Psoas muscle (tissue), 8 donors: ENCODE results near the gene CTSD. TPM values are rescaled to one million over a fixed set of nuclear protein-coding genes. Genes with fewer than 3 reads are reported as not detected.

Source experiments
- ATAC-seq, 4 donors: fragments of 200-7000 bp; cut with Tn5 transposase; one replicate each; pipeline ENCODE4 v1.9.1; 2020; ENCODE audit warnings: moderate library complexity in 3 of 4, mild to moderate bottlenecking in 2 of 4
- DNase-seq, 2 donors: peaks; one replicate each; pipeline ENCODE4 v3.0.0-alpha.2; 2020
- H3K27ac ChIP-seq: fragments of 200-600 bp; one replicate; pipeline ENCODE4 v1.8.0; 2022
- H3K27me3 ChIP-seq, 3 donors: fragments of 200-600 bp in 1 of 3; one replicate each; pipeline versions ENCODE4 v1.6.1 to v1.8.0; 2013 to 2022; ENCODE audit warnings: low read length in 2 of 3, mild to moderate bottlenecking in 2 of 3, moderate library complexity in 1 of 3; ENCODE audit not compliant: insufficient read depth in 3 of 3
- H3K36me3 ChIP-seq, 2 donors: fragments of 200-600 bp in 1 of 2; one replicate each; pipeline versions ENCODE4 v1.6.1 to v1.8.0; 2013 to 2022; ENCODE audit warnings: low read depth in 1 of 2, mild to moderate bottlenecking in 1 of 2, moderate library complexity in 1 of 2; ENCODE audit not compliant: insufficient read depth in 1 of 2
- H3K4me1 ChIP-seq: fragments of 200-600 bp; one replicate; pipeline ENCODE4 v1.8.0; 2022
- H3K4me3 ChIP-seq: fragments of 200-600 bp; one replicate; pipeline ENCODE4 v1.8.0; 2022; ENCODE audit warnings: mild to moderate bottlenecking
- H3K9me3 ChIP-seq: fragments of 200-600 bp; one replicate; pipeline ENCODE4 v1.8.0; 2022
- CTCF ChIP-seq: fragments of 200-600 bp; IDR thresholded peaks from one replicate; pipeline ENCODE4 v1.8.0; 2022; ENCODE audit warnings: antibody characterized with exemption
- WGBS, 3 donors: extraction: QIAGEN DNeasy Blood & Tissue Kit; methylation state at CpG; one replicate each; pipeline versions ENCODE4 v1.1.6 to v1.1.7; 2013; 5-methylcytosine and 5-hydroxymethylcytosine counted together
- intact Hi-C, 2 donors: fragments of 100-400 bp; cut with DNase I; formaldehyde crosslinking; loops; one replicate each; pipeline versions ENCODE4 v1.11.0 to v1.14.2; 2022
- polyA plus RNA-seq, 3 donors: library from polyadenylated mRNA; stranded (reverse); fragments of 200-250 nt; gene quantifications; one replicate each; pipeline ENCODE4 v1.2.3, GENCODE V29; 2013
- total RNA-seq, 4 donors: library from RNA; stranded (reverse); fragmentation: NEBNext Ultra II Directional in 2 of 4; extraction: Animal tissue kit (Norgen Biotek cat#: 25700) in 2 of 4; gene quantifications; one replicate each; pipeline versions ENCODE4 v1.2.1 to v1.2.4, GENCODE V29; 2021 to 2023
- donor health status: healthy with polysubstance abuse.
- donor health status: DM: no; HTN: no; CAD: no; lungs with moderate emphysema.
- donor health status: Bipolar disorder and iron deficiency.
- donor health status: healthy.
- donor health status: DM: yes; HTN: yes; CAD: no.
- donor health status: DM: no; HTN: no; CAD: no.
- donor health status: DM: no; HTN: no; CAD: no.
- donor health status: DM: yes; HTN: yes; CAD: no.

CTSD gene
- total and polyA plus RNA-seq, 7 donors = 343 to 1,317 (median 680) TPM

GRCh38 chr11:1760351-1761109 lies 3.2 kb downstream of the CTSD start:
- 11 to 15% (median 13%) methylated on average over 23 of the region's 23 CpGs for WGBS, 3 donors
- ATAC-seq (peak; percentile 68 to 74 (median 72)), DNase-seq (peak; percentile 91 to 97)
- no peak for TF ChIP-seq CTCF
- intact Hi-C loops = no loop called here
- peak overlapping the region; percentile 100 for H3K4me3 ChIP-seq
- peaks cover 0 to 39% of the 10 kb centered on the region in 2 donors for H3K36me3 ChIP-seq
- no peaks in the 10 kb centered on the region for H3K27me3 ChIP-seq
- peaks cover 72% of the 10 kb centered on the region for H3K4me1 ChIP-seq
- peak overlapping the region; percentile 98 for H3K27ac ChIP-seq
- H3K9me3 ChIP-seq = no peaks in the 10 kb centered on the region

GRCh38 chr11:1759851-1760220 lies 3.9 kb downstream of the CTSD start:
- ATAC-seq (no peak), DNase-seq (peak in 1 of 2 donors; percentile 51)
- Histone ChIP-seq H3K9me3 (no peaks in the 10 kb centered on the region), H3K4me1 (peaks cover 73% of the 10 kb centered on the region), H3K27ac (peak overlapping the region; percentile 98), H3K36me3 (peaks cover 2 to 46% of the 10 kb centered on the region in 2 donors), H3K4me3 (peak overlapping the region; percentile 100), H3K27me3 (no peaks in the 10 kb centered on the region)
- TF ChIP-seq CTCF = no peak
- intact Hi-C loops = no loop called here
- 44 to 70% (median 55%) methylated on average over 5 of the region's 5 CpGs for WGBS, 3 donors

GRCh38 chr11:1759151-1759850 lies 4.4 kb downstream of the CTSD start:
- Histone ChIP-seq H3K36me3 (peaks cover 4 to 50% of the 10 kb centered on the region in 2 donors), H3K27me3 (no peaks in the 10 kb centered on the region), H3K4me3 (peak overlapping the region; percentile 100), H3K9me3 (no peaks in the 10 kb centered on the region), H3K27ac (peak overlapping the region; percentile 98), H3K4me1 (peaks cover 69% of the 10 kb centered on the region)
- intact Hi-C loops = no loop called here
- DNase-seq (peak; percentile 20 to 48), ATAC-seq (no peak)
- no peak for TF ChIP-seq CTCF
- 86 to 91% (median 87%) methylated on average over 21 to 23 of the region's 23 CpGs for WGBS, 3 donors

GRCh38 chr11:1758611-1759150 lies 5.0 kb downstream of the CTSD start:
- peak overlapping the region; percentile 6 for H3K4me3 ChIP-seq
- H3K4me1 ChIP-seq = peaks cover 71% of the 10 kb centered on the region
- DNase-seq = peak in 1 of 2 donors; percentile 12
- no peaks in the 10 kb centered on the region for H3K9me3 ChIP-seq
- TF ChIP-seq CTCF = no peak
- intact Hi-C loops = no loop called here
- WGBS, 3 donors = 88 to 89% (median 88%) methylated on average over 19 to 21 of the region's 21 CpGs
- peaks cover 4 to 54% of the 10 kb centered on the region in 2 donors for H3K36me3 ChIP-seq
- peak overlapping the region; percentile 98 for H3K27ac ChIP-seq
- H3K27me3 ChIP-seq = no peaks in the 10 kb centered on the region
- no peak for ATAC-seq
